Neutrophil (primary cell): ENCODE data around the gene LRRC8C.

Experiments used
- H3K27ac ChIP-seq: fragments of 200-600 bp; sonication (generic); 2 replicates; pipeline ENCODE4 v1.5.1; 2016; ENCODE audit warnings: mild to moderate bottlenecking, moderate library complexity
- H3K27me3 ChIP-seq: fragments of 200-600 bp; sonication (generic); 2 replicates; pipeline ENCODE4 v1.6.0; 2016; ENCODE audit warnings: mild to moderate bottlenecking
- H3K36me3 ChIP-seq: fragments of 200-600 bp; sonication (generic); 2 replicates; pipeline ENCODE4 v1.5.1; 2017
- H3K4me1 ChIP-seq, 2 experiments: fragments of 200-600 bp in 1 of 2; sonication (generic) in 1 of 2; 1 replicate in 1 of 2; 2 replicates in 1 of 2; pipeline versions ENCODE4 v1.5.1 to v1.6.1; 2013 to 2016; ENCODE audit warnings: low read depth in 1 of 2, low read length in 1 of 2, mild to moderate bottlenecking in 1 of 2, moderate library complexity in 1 of 2; ENCODE audit not compliant: control insufficient read depth in 1 of 2, insufficient read depth in 1 of 2
- H3K4me3 ChIP-seq, 2 experiments: fragments of 200-600 bp in 1 of 2; sonication (generic) in 1 of 2; 1 replicate in 1 of 2; 2 replicates in 1 of 2; pipeline ENCODE4 v1.5.1; 2013 to 2016; ENCODE audit warnings: low read depth in 1 of 2, low read length in 1 of 2, mild to moderate bottlenecking in 1 of 2, moderate library complexity in 1 of 2
- H3K9me3 ChIP-seq: fragments of 200-600 bp; sonication (generic); 2 replicates; pipeline ENCODE4 v1.5.1; 2016
- CTCF ChIP-seq: fragments of 200-600 bp; sonication (generic); IDR thresholded peaks from 2 replicates; pipeline ENCODE4 v1.5.1; 2016; ENCODE audit warnings: antibody characterized with exemption

LRRC8C gene

GRCh38 chr1:89767618-89768017 is 134.7 kb downstream of the LRRC8C start:
- Histone ChIP-seq H3K36me3 (no peaks in the 10 kb centered on the region), H3K9me3 (no peaks in the 10 kb centered on the region), H3K27ac (no peak overlapping the region), H3K4me1 (peaks cover 9 to 10% of the 10 kb centered on the region in 2 experiments), H3K4me3 (no peak overlapping the region), H3K27me3 (peaks cover 9% of the 10 kb centered on the region)
- TF ChIP-seq CTCF, result no peak
